ENCODE data around the gene BCAR3.

- TF ChIP-seq YY1 (IDR thresholded peaks at IDR 0.05; ENCODE audit: insufficient read depth, insufficient read length) (no peak), SUZ12 (IDR thresholded peaks at IDR 0.05; ENCODE audit: extremely low read depth, insufficient read depth, insufficient read length) (no peak)
These were observed 6.4 kb downstream of the BCAR3 start for GRCh38 chr1:93675271-93675670.

Data from NT2/D1 (cell line).